ENCODE results near the gene NUDT9.
"Not testable (repeated sequence)": the region's sequence is repeated elsewhere in the genome, so short reads cannot be mapped to it uniquely, and the experiment has no call there.

Gene NUDT9

GRCh38 chr4:87422104-87423052 is at the start of gene NUDT9:
TSS of gene NUDT9 (plus strand) at chr4:87422573. CDS start at chr4:87422906, 333 bp downstream.
- peak; percentile 98 for DNase-seq

- no peak for DNase-seq
Measured at GRCh38 chr4:87375719-87376291, 46.6 kb upstream of the NUDT9 start.

- DNase-seq = no peak
Measured at GRCh38 chr4:87377816-87378215, 44.6 kb upstream of the NUDT9 start.

- no peak for DNase-seq
Measured at GRCh38 chr4:87382116-87382515, 40.3 kb upstream of the NUDT9 start.

GRCh38 chr4:87382931-87383330 is 39.4 kb upstream of the NUDT9 start:
- DNase-seq = no peak

- DNase-seq = not testable (repeated sequence)
Measured at GRCh38 chr4:87384466-87385132, 37.8 kb upstream of the NUDT9 start.

- no peak for DNase-seq
Measured at GRCh38 chr4:87387237-87387636, 35.1 kb upstream of the NUDT9 start.

- DNase-seq = no peak
Measured at GRCh38 chr4:87388901-87389300, 33.5 kb upstream of the NUDT9 start.

GRCh38 chr4:87390055-87390454 is 32.3 kb upstream of the NUDT9 start:
- not testable (repeated sequence) for DNase-seq

GRCh38 chr4:87390551-87390890 is 31.9 kb upstream of the NUDT9 start:
- no peak for DNase-seq

GRCh38 chr4:87390891-87391575 is 31.3 kb upstream of the NUDT9 start, which contains the start of gene HSD17B11:
TSS of gene HSD17B11 (minus strand) at chr4:87391188. CDS start at chr4:87391070, 118 bp downstream.
- peak; percentile 95 for DNase-seq

GRCh38 chr4:87391576-87392054 is 30.8 kb upstream of the NUDT9 start:
- DNase-seq = no peak

- DNase-seq = no peak
Measured at GRCh38 chr4:87392183-87392582, 30.2 kb upstream of the NUDT9 start.

- DNase-seq = not testable (repeated sequence)
Measured at GRCh38 chr4:87395073-87395472, 27.3 kb upstream of the NUDT9 start.

GRCh38 chr4:87395851-87396250 is 26.5 kb upstream of the NUDT9 start:
- not testable (repeated sequence) for DNase-seq

- DNase-seq = peak; percentile 58
Measured at GRCh38 chr4:87399148-87399547, 23.2 kb upstream of the NUDT9 start.

GRCh38 chr4:87399954-87400353 is 22.4 kb upstream of the NUDT9 start:
- DNase-seq = no peak

- not testable (repeated sequence) for DNase-seq
Measured at GRCh38 chr4:87403732-87404131, 18.6 kb upstream of the NUDT9 start.

- no peak for DNase-seq
Measured at GRCh38 chr4:87405211-87405820, 17.1 kb upstream of the NUDT9 start.

- no peak for DNase-seq
Measured at GRCh38 chr4:87406462-87406861, 15.9 kb upstream of the NUDT9 start.

- DNase-seq = not testable (repeated sequence)
Measured at GRCh38 chr4:87406902-87407301, 15.5 kb upstream of the NUDT9 start.

- no peak for DNase-seq
Measured at GRCh38 chr4:87409420-87409939, 12.9 kb upstream of the NUDT9 start.
